Aorta (tissue), 5 donors: Measurements from ENCODE around the gene ADAMTS6. TPM values are rescaled to one million over a fixed set of nuclear protein-coding genes. Genes with fewer than 3 reads are reported as not detected.
"Not testable (repeated sequence)": the region's sequence is repeated elsewhere in the genome, so short reads cannot be mapped to it uniquely, and the experiment has no call there.

Experiments used
- ATAC-seq: fragments of 200-7000 bp; cut with Tn5 transposase; one replicate; pipeline ENCODE4 v1.9.1; 2022; ENCODE audit warnings: moderate library complexity; ENCODE audit not compliant: low FRiP score
- DNase-seq, 2 donors: peaks; one replicate each; pipeline ENCODE4 v3.0.0-alpha.2; 2020
- H3K27ac ChIP-seq, 2 donors: one replicate each; pipeline ENCODE4 v1.5.1; 2013; ENCODE audit warnings: low read length in 2 of 2, mild to moderate bottlenecking in 2 of 2, moderate library complexity in 2 of 2, control low read depth in 1 of 2, inconsistent platforms in 1 of 2, low read depth in 1 of 2
- H3K27me3 ChIP-seq, 2 donors: one replicate each; pipeline ENCODE4 v1.6.1; 2013; ENCODE audit warnings: control low read depth in 1 of 2, low read length in 1 of 2, mild to moderate bottlenecking in 1 of 2, moderate library complexity in 1 of 2; ENCODE audit not compliant: insufficient read depth in 2 of 2, control insufficient read depth in 1 of 2
- H3K36me3 ChIP-seq, 2 donors: one replicate each; pipeline ENCODE4 v1.6.1; 2013; ENCODE audit warnings: control low read depth in 1 of 2, low read length in 1 of 2, mild to moderate bottlenecking in 1 of 2; ENCODE audit not compliant: insufficient read depth in 2 of 2, control insufficient read depth in 1 of 2
- H3K4me1 ChIP-seq, 2 donors: one replicate each; pipeline ENCODE4 v1.6.1; 2013; ENCODE audit warnings: low read length in 2 of 2, control low read depth in 1 of 2, mild to moderate bottlenecking in 1 of 2, moderate library complexity in 1 of 2; ENCODE audit not compliant: insufficient read depth in 2 of 2, control insufficient read depth in 1 of 2
- H3K4me3 ChIP-seq, 2 donors: one replicate each; pipeline ENCODE4 v1.5.1; 2013; ENCODE audit warnings: low read length in 2 of 2, control low read depth in 1 of 2, mild to moderate bottlenecking in 1 of 2
- H3K9me3 ChIP-seq: one replicate; pipeline ENCODE4 v1.6.1; 2013; ENCODE audit warnings: mild to moderate bottlenecking, low read length; ENCODE audit not compliant: control insufficient read depth
- WGBS, 2 donors: extraction: QIAGEN DNeasy Blood & Tissue Kit; methylation state at CpG; one replicate each; pipeline ENCODE4 v1.1.7; 2013; 5-methylcytosine and 5-hydroxymethylcytosine counted together
- intact Hi-C, 2 donors: fragments of 100-400 bp; cut with DNase I; formaldehyde crosslinking; loops; one replicate each; pipeline versions ENCODE4 v1.14.2 to v1.15.0; 2022
- polyA plus RNA-seq, 2 donors: library from polyadenylated mRNA; stranded (reverse); fragments of 200-250 nt; gene quantifications; one replicate each; pipeline ENCODE4 v1.2.3, GENCODE V29; 2013
- total RNA-seq, 2 donors: library from RNA; stranded (reverse); fragmentation: NEBNext Ultra II Directional; extraction: Animal tissue kit (Norgen Biotek cat#: 25700); gene quantifications; one replicate each; pipeline ENCODE4 v1.2.1, GENCODE V29; 2021
- donor health status: healthy with polysubstance abuse.
- donor health status: Bipolar disorder and iron deficiency.
- donor health status: DM: no; HTN: no; CAD: no.
- donor health status: DM: no; HTN: no; CAD: no.
- donor health status: DM: yes; HTN: yes; CAD: no.

The ADAMTS6 gene
- total and polyA plus RNA-seq, 4 donors = 0.31 to 11.5 (median 4.3) TPM

DNA sequence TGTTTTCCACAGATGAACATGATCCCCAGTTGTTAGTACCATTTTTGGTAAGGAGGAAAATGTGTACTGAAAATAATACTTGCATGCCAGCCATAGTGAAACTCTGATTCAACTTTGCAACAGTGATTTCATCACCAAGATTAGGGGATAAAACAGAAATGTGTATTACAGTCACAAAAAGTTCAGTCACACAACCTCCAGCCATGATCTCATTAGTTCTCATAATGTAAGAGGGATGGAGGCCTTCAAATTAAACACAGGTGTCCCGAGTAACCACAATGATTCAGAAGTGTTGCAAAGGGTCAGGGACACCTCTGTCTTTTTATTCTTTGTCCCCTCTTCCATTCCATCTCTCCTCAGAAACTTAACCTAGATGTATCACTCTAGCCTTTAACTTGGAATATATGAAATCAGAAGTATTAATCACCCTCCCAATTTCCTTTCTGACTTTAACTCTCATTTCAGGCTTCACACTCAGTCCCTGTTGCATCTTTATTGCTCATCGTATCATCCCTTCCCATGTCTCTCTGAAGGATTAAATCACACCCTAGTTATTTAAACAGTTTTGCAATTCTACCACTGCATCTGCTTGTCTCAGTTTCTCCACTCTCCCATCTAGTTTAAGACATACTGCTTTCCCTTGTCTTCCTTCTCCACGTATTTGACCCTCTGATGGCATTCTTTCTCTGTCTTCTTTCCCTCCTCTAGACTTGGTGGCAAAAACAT lies 291.2 kb downstream of the ADAMTS6 start:
- peak overlapping the region in 1 of 2 donors; percentile 40 for H3K27ac ChIP-seq
- intact Hi-C loops = loop anchor here (5.0 to 10.0 kb wide), 2 partner anchors 53 to 294 kb away; partner anchors contain the start of gene ADAMTS6 (in 1 of the 2)
- ATAC-seq = peak; percentile 48
- WGBS, 2 donors = 73 to 77% methylated on average over 3 of the region's 3 CpGs
- no peak overlapping the region for H3K4me3 ChIP-seq
- H3K9me3 ChIP-seq = no peaks in the 10 kb centered on the region
- no peaks in the 10 kb centered on the region for H3K27me3 ChIP-seq
- DNase-seq = no peak
- H3K4me1 ChIP-seq = no peaks in the 10 kb centered on the region
- H3K36me3 ChIP-seq = no peaks in the 10 kb centered on the region

DNA sequence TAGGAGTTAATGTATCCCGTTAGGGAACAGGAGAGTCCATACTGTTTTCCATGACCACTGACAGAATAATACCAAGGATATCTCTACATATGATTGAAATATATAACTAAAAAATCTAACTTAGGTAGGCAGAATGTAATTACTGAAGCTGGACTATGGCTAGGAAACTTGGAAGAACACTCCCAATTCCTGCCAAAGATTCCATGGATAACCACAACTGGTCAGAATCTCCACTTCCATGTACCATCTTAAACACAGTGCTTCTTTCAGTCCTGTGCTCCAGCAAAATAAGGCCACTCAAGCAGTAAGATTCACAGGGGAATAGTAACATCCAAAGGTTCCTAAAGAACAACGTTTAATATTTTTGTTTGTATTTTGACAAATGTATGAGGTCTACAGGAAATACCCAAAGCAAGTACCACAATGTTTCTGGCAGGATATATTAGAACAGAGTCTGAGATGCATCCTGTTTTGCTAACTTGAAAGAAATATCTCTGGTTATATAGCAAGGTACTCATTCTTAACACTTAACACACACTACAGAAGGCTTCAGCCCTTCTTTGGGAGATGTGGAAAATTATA lies 295.0 kb downstream of the ADAMTS6 start:
- Histone ChIP-seq H3K36me3 (no peaks in the 10 kb centered on the region), H3K4me1 (no peaks in the 10 kb centered on the region), H3K27me3 (no peaks in the 10 kb centered on the region), H3K27ac (no peak overlapping the region), H3K4me3 (no peak overlapping the region), H3K9me3 (no peaks in the 10 kb centered on the region)
- DNase-seq (no peak), ATAC-seq (no peak)
- WGBS, 2 donors = 55 to 58% methylated on average over 2 of the region's 2 CpGs
- intact Hi-C loops = loop anchor here in 1 of 2 donors (5.0 kb wide), 1 partner anchor 296 kb away; the partner anchor contains the start of gene ADAMTS6

DNA sequence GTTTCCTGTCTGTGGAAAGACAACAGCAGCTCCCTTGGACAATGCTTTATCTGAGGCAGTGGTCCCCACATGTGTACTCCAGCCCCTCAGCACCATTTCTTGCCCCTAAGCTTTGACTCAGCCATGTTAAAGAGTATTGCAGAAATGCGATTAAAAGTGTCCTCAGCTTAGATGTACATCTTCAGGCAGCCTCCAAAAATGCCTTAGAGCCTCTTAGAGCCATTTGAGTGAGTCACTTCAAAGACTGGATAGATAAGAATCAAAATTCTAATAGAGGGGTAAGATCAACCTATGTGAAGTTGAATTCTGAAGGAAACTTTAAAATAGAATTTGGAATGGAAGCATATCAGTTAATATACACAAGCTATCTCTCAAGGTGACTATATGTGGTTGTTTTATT lies 296.3 kb downstream of the ADAMTS6 start:
- no peaks in the 10 kb centered on the region for H3K27me3 ChIP-seq
- intact Hi-C loops = loop anchor here in 1 of 2 donors (5.0 kb wide), 1 partner anchor 297 kb away; the partner anchor contains the start of gene ADAMTS6
- ATAC-seq = no peak
- H3K27ac ChIP-seq = no peak overlapping the region
- H3K9me3 ChIP-seq = no peaks in the 10 kb centered on the region
- no peaks in the 10 kb centered on the region for H3K4me1 ChIP-seq
- no peak for DNase-seq
- WGBS, 2 donors = 90 to 98% methylated on average over 1 of the region's 1 CpG
- H3K36me3 ChIP-seq = no peaks in the 10 kb centered on the region
- no peak overlapping the region for H3K4me3 ChIP-seq

DNA sequence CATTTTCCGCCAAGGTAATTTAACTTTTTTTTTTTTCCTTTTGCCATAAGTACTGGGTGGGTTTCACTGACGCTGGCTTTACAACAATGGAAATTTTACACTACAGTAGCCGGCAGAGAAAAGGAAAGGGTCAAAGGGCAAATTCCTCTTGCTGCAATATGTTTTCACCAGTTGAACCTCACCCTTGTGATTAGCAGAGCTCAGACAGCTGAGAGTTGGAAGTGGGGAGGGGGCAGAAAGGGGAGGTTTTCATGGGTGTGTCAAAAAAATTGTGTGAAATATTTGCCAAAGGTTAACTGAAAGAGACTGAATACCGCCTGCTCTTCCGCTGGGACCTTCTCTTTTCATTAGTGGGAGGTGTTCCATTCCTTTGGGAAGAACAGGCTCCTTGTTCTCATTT lies 296.9 kb downstream of the ADAMTS6 start:
- intact Hi-C loops = loop anchor here in 1 of 2 donors (5.0 kb wide), 1 partner anchor 298 kb away; the partner anchor contains the start of gene ADAMTS6
- H3K27me3 ChIP-seq = no peaks in the 10 kb centered on the region
- no peak for DNase-seq
- ATAC-seq = no peak
- H3K36me3 ChIP-seq = no peaks in the 10 kb centered on the region
- 77 to 84% methylated on average over 5 of the region's 5 CpGs for WGBS, 2 donors
- H3K4me3 ChIP-seq = no peak overlapping the region
- no peaks in the 10 kb centered on the region for H3K9me3 ChIP-seq
- H3K4me1 ChIP-seq = no peaks in the 10 kb centered on the region
- no peak overlapping the region for H3K27ac ChIP-seq

DNA sequence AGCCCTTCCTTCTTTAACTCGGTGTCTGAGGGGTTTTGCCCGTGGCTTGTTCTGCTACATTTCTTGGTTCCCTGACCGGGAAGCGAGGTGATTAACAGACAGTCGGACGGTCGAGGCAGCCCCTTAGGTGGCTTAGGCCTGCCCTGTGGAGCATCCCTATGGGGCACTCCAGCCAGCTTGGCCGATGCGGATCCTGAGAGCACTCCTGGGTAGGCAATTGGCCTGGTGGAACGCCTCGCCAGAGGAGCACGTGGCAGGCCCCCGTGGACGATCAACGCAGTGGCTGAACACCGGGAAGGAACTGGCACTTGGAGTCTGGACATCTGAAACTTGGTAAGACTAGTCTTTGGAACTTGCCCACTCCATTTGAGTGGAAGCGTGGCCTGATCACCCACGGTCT lies 307.5 kb downstream of the ADAMTS6 start:
- DNase-seq, H3K27ac ChIP-seq, H3K36me3 ChIP-seq, H3K4me1 ChIP-seq, intact Hi-C loops, H3K9me3 ChIP-seq, H3K27me3 ChIP-seq, ATAC-seq, H3K4me3 ChIP-seq: not testable (repeated sequence)
- WGBS, 2 donors = 96 to 98% methylated on average over 18 of the region's 18 CpGs

DNA sequence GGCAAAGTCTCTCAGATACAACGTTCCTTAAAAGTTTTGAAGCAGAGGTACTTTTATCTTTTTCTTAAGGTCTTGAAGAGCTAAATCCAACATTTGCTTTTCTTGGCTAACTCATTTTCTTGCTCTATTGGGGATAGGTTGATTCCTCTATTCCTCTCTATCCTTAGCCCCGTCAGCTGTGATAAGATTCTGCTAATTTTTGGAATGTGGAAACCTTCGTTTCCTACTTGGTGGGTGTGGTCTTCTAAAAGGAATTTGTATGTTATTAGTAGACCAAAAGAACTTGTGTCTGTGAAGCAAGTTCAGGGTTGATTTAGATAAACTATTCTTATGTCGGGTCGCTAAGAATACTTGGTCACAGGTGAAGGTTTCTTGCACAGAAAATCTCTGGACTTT lies 308.6 kb downstream of the ADAMTS6 start:
- Histone ChIP-seq H3K4me3 (no peak overlapping the region), H3K27me3 (no peaks in the 10 kb centered on the region), H3K4me1 (no peaks in the 10 kb centered on the region), H3K36me3 (peaks cover 0 to 2% of the 10 kb centered on the region in 2 donors), H3K9me3 (no peaks in the 10 kb centered on the region), H3K27ac (no peak overlapping the region)
- no peak for ATAC-seq
- intact Hi-C loops = no loop called here
- 73 to 79% methylated on average over 5 of the region's 5 CpGs for WGBS, 2 donors
- DNase-seq = no peak

DNA sequence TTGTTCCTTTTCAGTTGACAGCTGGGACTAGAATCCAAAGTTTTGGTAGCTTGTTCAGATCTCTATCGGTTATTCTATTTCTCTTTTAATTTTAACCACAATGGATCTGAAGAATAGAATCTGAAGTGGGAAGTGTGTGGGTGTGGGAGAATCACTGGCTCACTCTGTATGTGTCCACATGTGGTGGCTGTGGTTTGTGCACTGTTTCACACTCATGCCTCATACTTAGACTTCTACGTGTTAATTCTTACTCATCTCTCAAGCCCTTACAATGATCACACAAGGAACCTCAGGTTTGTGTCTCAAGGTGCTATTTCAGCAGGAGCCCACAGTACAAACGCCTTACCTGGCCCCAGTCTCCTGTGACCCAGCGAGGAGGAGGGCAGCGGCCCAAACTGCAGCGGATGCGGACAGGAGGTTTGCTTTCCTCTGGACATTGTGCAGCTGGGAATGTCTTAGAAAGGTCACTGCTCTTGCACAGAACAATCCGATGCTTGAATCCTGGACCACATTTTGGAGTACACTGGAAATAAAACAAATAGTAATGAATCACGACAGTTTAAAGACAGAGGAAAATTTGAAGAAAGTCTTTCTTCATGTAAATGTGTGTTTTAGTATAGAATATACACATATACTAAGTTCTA lies 309.1 kb downstream of the ADAMTS6 start:
- Histone ChIP-seq H3K27ac (no peak overlapping the region), H3K4me3 (no peak overlapping the region), H3K9me3 (no peaks in the 10 kb centered on the region), H3K27me3 (no peaks in the 10 kb centered on the region), H3K36me3 (peaks cover 0 to 2% of the 10 kb centered on the region in 2 donors), H3K4me1 (no peaks in the 10 kb centered on the region)
- no peak for DNase-seq
- 88 to 90% methylated on average over 9 of the region's 9 CpGs for WGBS, 2 donors
- intact Hi-C loops = no loop called here
- no peak for ATAC-seq

DNA sequence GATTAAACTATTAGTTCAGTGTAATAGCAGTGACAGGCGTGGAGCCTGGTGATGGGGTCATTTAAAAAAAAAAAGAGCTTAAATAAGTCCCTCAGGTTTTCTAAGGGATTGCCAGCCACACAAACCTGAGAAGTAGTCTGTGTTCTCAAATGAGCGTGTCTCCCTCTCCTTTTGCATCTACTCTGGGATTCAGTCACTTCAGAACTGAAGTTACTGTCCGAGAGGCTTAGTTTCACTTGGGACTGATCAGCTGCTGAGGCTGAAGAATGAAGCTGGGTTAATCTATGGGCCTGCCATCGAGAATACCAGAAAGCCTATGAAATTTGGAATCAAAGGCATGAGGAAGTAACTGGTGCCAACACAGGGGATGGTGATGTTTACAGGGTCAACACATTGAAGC lies 310.1 kb downstream of the ADAMTS6 start:
- no peaks in the 10 kb centered on the region for H3K9me3 ChIP-seq
- H3K27me3 ChIP-seq = no peaks in the 10 kb centered on the region
- intact Hi-C loops = no loop called here
- no peak overlapping the region for H3K4me3 ChIP-seq
- no peak for ATAC-seq
- no peaks in the 10 kb centered on the region for H3K4me1 ChIP-seq
- 80 to 92% methylated on average over 4 of the region's 4 CpGs for WGBS, 2 donors
- no peak for DNase-seq
- no peak overlapping the region for H3K27ac ChIP-seq
- H3K36me3 ChIP-seq = peaks cover 0 to 2% of the 10 kb centered on the region in 2 donors
